ENCODE data around the gene LINGO3.
"Not testable (repeated sequence)": the region's sequence is repeated elsewhere in the genome, so short reads cannot be mapped to it uniquely, and the experiment has no call there.

Gene LINGO3

DNA sequence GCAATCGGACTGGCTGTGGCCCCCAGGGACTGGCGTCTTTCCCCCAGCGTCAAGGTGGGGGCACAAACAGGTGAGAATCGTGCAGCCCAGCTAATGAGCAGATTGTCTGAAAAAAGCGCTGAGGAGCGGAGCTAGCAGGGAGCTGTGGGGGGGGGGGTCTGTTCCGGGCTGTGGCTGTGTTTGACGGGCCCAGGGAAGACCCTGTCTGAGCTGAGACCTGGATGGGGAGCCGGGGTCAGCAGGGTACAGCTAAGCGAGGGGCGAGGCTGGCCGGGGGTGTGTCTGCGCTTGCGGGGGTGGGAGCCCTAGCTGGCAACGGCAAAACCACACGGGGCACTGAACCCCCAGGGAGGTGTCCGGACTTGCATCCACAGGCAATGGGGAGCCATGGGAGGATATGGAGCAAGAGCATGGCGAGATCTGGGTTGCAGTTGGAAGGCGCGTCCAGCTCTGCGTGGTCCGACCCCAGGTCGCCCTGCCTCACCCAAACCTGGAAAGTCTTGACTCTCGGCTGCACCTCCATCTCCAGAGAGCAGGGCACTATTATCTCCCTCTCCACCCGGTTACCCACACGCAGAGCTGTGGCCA is 4.6 kb downstream of the LINGO3 start:
- DNase-seq = no peak

DNA sequence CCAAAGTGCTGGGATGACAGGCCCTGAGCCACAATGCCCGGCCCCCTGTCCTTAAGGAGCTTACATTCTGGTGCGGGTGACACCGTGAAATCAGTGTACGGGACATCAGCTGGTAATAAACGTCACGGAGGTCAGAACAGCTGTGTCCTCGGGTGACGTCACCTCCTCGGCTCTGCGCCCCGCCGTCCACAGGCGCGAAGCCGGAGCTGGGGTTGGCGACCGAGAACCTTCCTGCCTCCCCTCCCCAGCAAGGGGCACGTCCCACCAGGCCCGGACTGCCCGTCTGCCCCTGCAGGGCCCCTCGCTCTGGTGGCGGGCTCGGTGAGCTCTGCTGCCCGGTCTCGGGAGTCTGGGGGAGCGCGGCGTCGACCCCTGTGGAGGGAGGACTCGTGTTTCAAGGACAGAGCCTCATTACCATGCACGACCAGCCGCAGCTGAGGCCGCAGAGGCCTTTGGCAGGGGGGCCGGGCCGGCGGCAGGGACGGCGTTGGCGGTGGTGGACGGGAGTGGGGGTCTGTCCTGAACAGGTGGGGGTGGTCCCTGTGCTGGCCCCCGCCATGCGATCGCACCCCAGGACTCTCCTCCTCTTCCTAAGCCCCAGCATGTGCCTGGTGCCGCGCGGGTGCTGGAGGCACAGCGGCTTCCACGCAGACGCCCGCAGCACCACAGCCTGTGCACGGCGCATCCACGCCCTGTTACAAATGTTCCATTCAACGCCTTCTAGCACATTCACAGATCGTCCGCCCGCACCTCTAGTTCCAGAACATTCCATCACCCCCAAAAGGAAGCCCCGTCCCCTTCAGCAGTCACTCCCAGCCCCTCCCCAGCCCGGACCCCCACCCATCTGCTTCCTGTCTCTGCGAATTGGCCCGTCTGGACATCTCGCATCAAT is 5.4 kb downstream of the LINGO3 start:
- DNase-seq = no peak

- no peak for DNase-seq
Measured at GRCh38 chr19:2300533-2300932, 7.4 kb downstream of the LINGO3 start.

DNA sequence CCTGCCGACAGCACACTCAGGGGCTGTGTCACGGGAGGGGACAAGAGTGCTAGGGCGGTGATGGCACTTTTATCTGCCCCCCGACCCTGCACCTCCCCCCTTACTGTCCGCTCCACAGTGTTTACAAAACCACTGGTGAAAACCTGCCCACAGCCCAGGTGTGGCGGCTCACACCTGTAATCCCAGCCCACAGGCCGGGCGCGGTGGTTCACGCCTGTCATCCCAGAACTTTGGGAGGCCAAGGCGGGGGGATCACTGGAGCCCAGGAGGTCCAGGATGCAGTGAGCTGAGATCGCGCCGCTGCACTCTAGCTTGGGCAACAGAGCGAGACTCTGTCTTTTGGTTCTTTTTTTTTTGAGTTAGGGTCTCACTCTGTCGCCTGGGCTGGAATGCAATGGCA is 11.8 kb downstream of the LINGO3 start:
- DNase-seq = no peak

- no peak for DNase-seq
Measured at GRCh38 chr19:2294687-2295335, 13.1 kb downstream of the LINGO3 start.

GRCh38 chr19:2291185-2291751 is 16.7 kb downstream of the LINGO3 start:
- no peak for DNase-seq

DNA sequence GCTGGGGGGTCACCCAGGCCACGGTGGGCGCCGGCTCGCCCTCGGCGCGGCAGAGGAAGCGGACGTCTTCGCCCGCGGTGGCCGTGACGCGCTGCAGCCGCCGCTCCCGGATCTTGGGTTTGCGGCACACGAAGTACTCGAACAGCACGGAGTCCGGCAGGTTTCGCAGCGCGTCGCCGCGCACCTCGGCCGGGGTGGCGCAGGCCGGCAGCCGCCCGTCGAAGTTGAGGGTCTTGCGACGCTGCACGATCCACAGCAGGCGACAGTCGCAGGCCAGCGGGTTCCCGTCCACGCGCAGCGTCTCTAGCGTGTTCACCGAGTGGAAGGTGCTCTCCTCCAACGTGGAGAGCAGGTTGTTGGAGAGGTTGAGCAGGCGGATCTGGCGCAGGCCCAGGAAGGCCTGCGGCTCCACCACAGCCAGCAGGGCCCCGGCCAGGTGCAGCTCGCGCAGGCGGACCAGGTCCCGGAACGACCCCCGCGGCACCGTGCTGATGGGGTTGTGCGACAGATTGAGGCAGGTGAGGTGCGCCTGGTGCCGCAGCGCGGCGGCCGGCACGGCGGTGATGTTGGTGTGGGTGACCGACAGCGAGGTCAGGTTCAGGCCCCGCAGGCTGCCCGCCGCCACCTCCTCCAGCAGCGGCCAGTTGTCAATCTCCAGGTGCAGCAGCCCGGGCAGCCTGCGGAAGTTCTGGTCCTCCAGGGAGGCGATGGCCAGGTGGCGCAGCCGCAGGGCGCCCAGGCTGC is 17.3 kb downstream of the LINGO3 start:
- DNase-seq = no peak

DNA sequence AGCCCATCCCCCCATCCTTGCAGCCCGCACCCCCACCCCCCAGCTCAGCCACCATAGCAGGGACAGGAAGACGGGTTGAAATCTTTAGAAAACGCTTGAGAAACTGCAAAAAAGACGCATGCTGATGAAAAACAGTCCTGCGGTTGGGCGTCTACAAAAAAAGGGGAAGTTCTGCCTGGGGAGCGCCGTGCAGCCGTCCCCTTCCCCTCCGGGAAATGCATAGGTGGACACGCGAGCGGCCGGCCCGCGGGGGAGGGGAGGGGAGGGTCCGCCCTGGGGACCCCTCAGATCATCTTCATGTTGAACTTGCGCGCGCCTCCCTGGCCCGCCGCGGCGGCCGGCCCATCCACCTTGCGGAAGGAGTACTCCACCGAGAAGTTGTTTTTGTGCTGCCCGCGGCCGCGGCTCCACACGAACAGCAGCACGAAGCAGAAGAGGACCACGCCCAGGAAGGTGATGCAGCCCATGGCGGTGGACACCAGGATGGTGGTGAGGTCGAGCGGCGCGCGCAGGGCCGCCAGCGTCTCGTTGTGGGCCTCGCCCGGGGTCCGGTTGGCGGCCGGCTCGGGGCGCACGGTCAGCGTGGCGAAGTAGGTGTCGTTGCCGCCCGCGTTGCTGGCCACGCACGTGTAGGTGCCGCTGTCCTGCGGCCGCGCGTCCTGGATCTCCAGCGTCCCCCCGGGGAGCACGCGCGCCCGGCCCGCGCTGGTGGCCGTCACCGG is 18.1 kb downstream of the LINGO3 start:
- DNase-seq = no peak

GRCh38 chr19:2288818-2289713 is 18.9 kb downstream of the LINGO3 start:
- DNase-seq = no peak

GRCh38 chr19:2288338-2288817 is 19.6 kb downstream of the LINGO3 start:
- no peak for DNase-seq

GRCh38 chr19:2287585-2288337 is 20.2 kb downstream of the LINGO3 start:
- no peak for DNase-seq

DNA sequence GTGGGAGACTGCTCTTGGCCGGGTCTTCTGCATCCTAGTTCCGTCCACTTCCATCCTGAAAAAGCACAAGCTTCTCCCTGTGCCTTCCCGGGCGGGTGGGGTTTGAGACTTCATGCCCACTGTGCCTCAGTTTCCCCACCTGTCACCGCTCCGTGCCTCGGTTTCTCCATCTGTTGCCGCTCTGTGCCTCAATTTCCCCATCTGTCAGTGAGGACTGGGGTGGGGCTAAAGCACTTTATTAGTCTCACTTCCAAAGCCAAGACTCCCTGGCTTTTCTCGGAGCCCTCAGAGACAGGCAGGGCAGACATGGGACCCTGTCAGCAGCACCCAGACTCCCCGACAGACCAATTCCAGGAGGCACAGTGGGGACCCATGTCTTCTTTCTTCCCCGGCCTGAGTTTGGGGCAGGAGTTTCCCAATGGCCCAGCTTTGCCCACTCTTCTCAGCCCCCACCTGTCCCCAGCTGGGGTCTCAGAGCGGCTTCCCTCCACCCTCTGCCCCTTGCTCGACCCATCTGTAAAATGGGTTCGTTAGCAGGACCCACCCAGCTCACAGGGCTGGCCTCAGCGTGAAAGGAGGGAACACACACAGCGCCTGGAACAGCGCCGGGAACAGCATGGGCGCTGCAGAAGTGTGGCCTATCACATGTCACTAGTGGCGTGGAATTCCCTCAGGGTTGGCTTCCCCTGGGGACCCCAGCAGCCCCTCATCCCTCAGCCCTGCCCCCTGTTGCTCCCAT is 21.4 kb downstream of the LINGO3 start:
- no peak for DNase-seq

GRCh38 chr19:2283835-2284507 is 24.0 kb downstream of the LINGO3 start:
- DNase-seq = no peak

GRCh38 chr19:2282862-2283237 is 25.1 kb downstream of the LINGO3 start:
- no peak for DNase-seq

- no peak for DNase-seq
Measured at GRCh38 chr19:2282062-2282861, 25.7 kb downstream of the LINGO3 start, which contains the start of gene PEAK3. PEAK3 (minus strand) TSS chr19:2282175; CDS start chr19:2280931, 1,244 bp downstream.

GRCh38 chr19:2281265-2282061 is 26.5 kb downstream of the LINGO3 start:
- not testable (repeated sequence) for DNase-seq

Data from cerebellar nuclear complex (tissue), 1 donor.